Transverse colon (tissue), 4 donors: Measurements from ENCODE around the gene FRMD6. TPM values are rescaled to one million over a fixed set of nuclear protein-coding genes. Genes with fewer than 3 reads are reported as not detected.

Experiments used
- DNase-seq: peaks from one replicate; pipeline ENCODE4 v3.0.0-alpha.2; 2019
- H3K27ac ChIP-seq, 4 donors: fragments of 200-600 bp; sonication (generic); 2 replicates each; pipeline ENCODE4 v1.5.1; 2016 to 2018; ENCODE audit warnings: inconsistent platforms in 4 of 4
- H3K27me3 ChIP-seq: fragments of 200-600 bp; sonication (generic); 2 replicates; pipeline ENCODE4 v1.5.1; 2017; ENCODE audit warnings: inconsistent platforms
- H3K36me3 ChIP-seq, 4 donors: fragments of 200-600 bp; sonication (generic); 2 replicates each; pipeline ENCODE4 v1.5.1; 2017 to 2019; ENCODE audit warnings: inconsistent platforms in 4 of 4
- H3K4me1 ChIP-seq, 4 donors: fragments of 200-600 bp; sonication (generic); 2 replicates each; pipeline ENCODE4 v1.5.1; 2017 to 2020; ENCODE audit warnings: inconsistent platforms in 4 of 4
- H3K4me3 ChIP-seq, 4 donors: fragments of 200-600 bp; sonication (generic); 1 replicate in 1 of 4; 2 replicates in 3 of 4; pipeline versions ENCODE4 v1.5.1 to v1.6.1; 2017 to 2019; ENCODE audit warnings: inconsistent platforms in 4 of 4
- H3K9me3 ChIP-seq, 2 donors: fragments of 200-600 bp; sonication (generic); 2 replicates each; pipeline ENCODE4 v1.5.1; 2017 to 2019; ENCODE audit warnings: inconsistent platforms in 2 of 2
- CTCF ChIP-seq, 5 experiments: fragments of 200-600 bp in 3 of 5; fragments of 450-650 bp in 2 of 5; sonication (generic) in 3 of 5; IDR thresholded peaks; 1 replicate in 2 of 5; 2 replicates in 3 of 5; pipeline ENCODE4 v1.5.1; 2016 to 2017; ENCODE audit warnings: antibody characterized with exemption in 5 of 5, inconsistent platforms in 3 of 5, mild to moderate bottlenecking in 2 of 5, moderate library complexity in 1 of 5
- EP300 ChIP-seq: sonication (generic); formaldehyde crosslinking; IDR thresholded peaks from one replicate; pipeline ENCODE4 v1.6.1; 2017; ENCODE audit warnings: antibody characterized with exemption, low read depth
- POLR2A ChIP-seq: fragments of 450-650 bp; IDR thresholded peaks from one replicate; pipeline ENCODE4 v1.6.1; 2016; ENCODE audit warnings: antibody characterized with exemption, mild to moderate bottlenecking, moderate library complexity
- POLR2AphosphoS5 ChIP-seq, 3 donors: sonication (generic); formaldehyde crosslinking; IDR thresholded peaks; one replicate each; pipeline ENCODE4 v1.6.1; 2016; ENCODE audit warnings: antibody characterized with exemption in 3 of 3
- WGBS, 2 donors: methylation state at CpG; one replicate each; pipeline ENCODE4 v1.1.5; 2018; ENCODE audit warnings: low coverage in 1 of 2; 5-methylcytosine and 5-hydroxymethylcytosine counted together
- in situ Hi-C, 4 donors: fragments of 200-750 bp; cut with MboI; loops; one replicate each; pipeline versions ENCODE4 v1.15.0 to v1.15.1; 2017; ENCODE audit warnings: low sequenced_read_pairs in 3 of 4, low pct_ligation_motif_present in 1 of 4, low pct_unique_long_range_greater_than_20kb in 1 of 4
- intact Hi-C: fragments of 100-400 bp; cut with DNase I; formaldehyde crosslinking; loops from one replicate; pipeline ENCODE4 v1.15.1; 2023; ENCODE audit warnings: low total_unique reads
- total RNA-seq, 4 donors: library from RNA; depleted of rRNA; stranded (reverse); fragments of >200 nt; gene quantifications; one replicate each; pipeline ENCODE4 v1.1.0, GENCODE V29; 2016

Gene FRMD6
- total RNA-seq, 4 donors from 2014 or later, result 8.4 to 21.7 (median 11.7) TPM

GRCh38 chr14:51681411-51681810, 29.7 kb downstream of the FRMD6 start:
- TF ChIP-seq CTCF (IDR thresholded peaks at IDR 0.05) (no peak), POLR2A (no peak), EP300 (no peak), POLR2AphosphoS5 (IDR thresholded peaks at IDR 0.05) (no peak)
- Histone ChIP-seq H3K4me1 (peaks cover 0 to 11% (median 3%) of the 10 kb centered on the region in 4 donors), H3K27ac (no peak overlapping the region), H3K27me3 (no peaks in the 10 kb centered on the region), H3K36me3 (no peaks in the 10 kb centered on the region), H3K4me3 (no peak overlapping the region), H3K9me3 (no peaks in the 10 kb centered on the region)
- no peak for DNase-seq
- WGBS, 2 donors, result 22 to 74% methylated on average over 1 of the region's 1 CpG
- in situ Hi-C loops, result no loop called here
- intact Hi-C loops, result no loop called here

GRCh38 chr14:51682411-51682810, 30.7 kb downstream of the FRMD6 start:
- Histone ChIP-seq H3K4me1 (peaks cover 0 to 3% (median 1%) of the 10 kb centered on the region in 4 donors), H3K4me3 (no peak overlapping the region), H3K27me3 (no peaks in the 10 kb centered on the region), H3K36me3 (no peaks in the 10 kb centered on the region), H3K27ac (no peak overlapping the region), H3K9me3 (no peaks in the 10 kb centered on the region)
- intact Hi-C loops (no loop called here), in situ Hi-C loops (no loop called here)
- 80 to 86% methylated on average over 1 of the region's 1 CpG for WGBS, 2 donors
- TF ChIP-seq EP300 (no peak), POLR2A (no peak), POLR2AphosphoS5 (IDR thresholded peaks at IDR 0.05) (no peak), CTCF (IDR thresholded peaks at IDR 0.05) (no peak)
- DNase-seq, result no peak

GRCh38 chr14:51684760-51685159, 33.0 kb downstream of the FRMD6 start:
- no peaks in the 10 kb centered on the region for H3K9me3 ChIP-seq
- H3K4me3 ChIP-seq, result no peak overlapping the region
- no peak for DNase-seq
- intact Hi-C loops, result no loop called here
- H3K36me3 ChIP-seq, result no peaks in the 10 kb centered on the region
- TF ChIP-seq POLR2A (no peak), EP300 (no peak), CTCF (IDR thresholded peaks at IDR 0.05) (no peak), POLR2AphosphoS5 (IDR thresholded peaks at IDR 0.05) (no peak)
- in situ Hi-C loops, result no loop called here
- H3K27ac ChIP-seq, result no peak overlapping the region
- no peaks in the 10 kb centered on the region for H3K27me3 ChIP-seq
- peaks cover 0 to 3% (median 0%) of the 10 kb centered on the region in 4 donors for H3K4me1 ChIP-seq

- Histone ChIP-seq H3K27me3 (no peaks in the 10 kb centered on the region), H3K4me1 (no peaks in the 10 kb centered on the region), H3K36me3 (no peaks in the 10 kb centered on the region), H3K27ac (no peak overlapping the region), H3K9me3 (no peaks in the 10 kb centered on the region), H3K4me3 (no peak overlapping the region)
- no peak for TF ChIP-seq EP300
- no peak for TF ChIP-seq CTCF (IDR thresholded peaks at IDR 0.05)
- TF ChIP-seq POLR2A, result no peak
- no peak for TF ChIP-seq POLR2AphosphoS5 (IDR thresholded peaks at IDR 0.05)
- 90 to 100% methylated on average over 1 of the region's 1 CpG for WGBS, 2 donors
- intact Hi-C loops (no loop called here), in situ Hi-C loops (no loop called here)
- DNase-seq, result no peak
Observed at GRCh38 chr14:51691176-51691575, 39.5 kb downstream of the FRMD6 start.
